Body of pancreas (tissue), 4 donors: ENCODE measurements around the gene HNRNPA1L2. TPM values are rescaled to one million over a fixed set of nuclear protein-coding genes. Genes with fewer than 3 reads are reported as not detected.
"Not testable (repeated sequence)": the region's sequence is repeated elsewhere in the genome, so short reads cannot be mapped to it uniquely, and the experiment has no call there.

Experiments used
- ATAC-seq: fragments of 150-250 bp; one replicate; pipeline ENCODE4 v1.9.1; 2016
- DNase-seq, 4 donors: peaks; one replicate each; pipeline ENCODE4 v3.0.0-alpha.2; 2019
- H3K27ac ChIP-seq, 4 donors: fragments of 200-600 bp; sonication (generic); 1 replicate in 3 of 4; 2 replicates in 1 of 4; pipeline versions ENCODE4 v1.5.1 to v1.6.1; 2016 to 2019; ENCODE audit warnings: mild to moderate bottlenecking in 1 of 4, mixed read lengths in 1 of 4, moderate library complexity in 1 of 4
- H3K27me3 ChIP-seq, 2 donors: fragments of 200-600 bp; sonication (generic); one replicate each; pipeline ENCODE4 v1.6.0; 2016; ENCODE audit warnings: mild to moderate bottlenecking in 1 of 2
- H3K36me3 ChIP-seq, 2 donors: fragments of 200-600 bp; sonication (generic); replicated peaks in 1 of 2; 2 replicates each; pipeline ENCODE4 v1.5.1; 2016; ENCODE audit warnings: low read depth in 2 of 2; ENCODE audit not compliant: insufficient read depth in 1 of 2
- H3K4me1 ChIP-seq: fragments of 200-600 bp; sonication (generic); one replicate; pipeline ENCODE4 v1.6.0; 2016
- H3K4me3 ChIP-seq, 2 donors: fragments of 200-600 bp; sonication (generic); 1 replicate in 1 of 2; 2 replicates in 1 of 2; pipeline ENCODE4 v1.5.1; 2016 to 2019
- H3K9me3 ChIP-seq, 3 donors: fragments of 200-600 bp; sonication (generic); 1 replicate in 2 of 3; 2 replicates in 1 of 3; pipeline ENCODE4 v1.5.1; 2016
- POLR2A ChIP-seq, 3 donors: fragments of 450-650 bp; IDR thresholded peaks; one replicate each; pipeline ENCODE4 v1.6.1; 2016; ENCODE audit warnings: antibody characterized with exemption in 3 of 3, mild to moderate bottlenecking in 2 of 3
- WGBS, 2 donors: methylation state at CpG; one replicate each; pipeline ENCODE4 v1.1.5; 2017; 5-methylcytosine and 5-hydroxymethylcytosine counted together
- intact Hi-C: fragments of 100-400 bp; cut with DNase I; formaldehyde crosslinking; loops from one replicate; pipeline ENCODE4 v1.15.1; 2023
- total RNA-seq, 2 donors: library from RNA; depleted of rRNA; stranded (reverse); fragments of >200 nt; gene quantifications; one replicate each; pipeline ENCODE4 v1.1.0, GENCODE V29; 2016
- TF ChIP-seq, protein P1 (sequence below), 7 experiments: fragments of 450-650 bp in 4 of 7; fragments of 200-600 bp in 3 of 7; sonication (generic) in 3 of 7; IDR thresholded peaks; one replicate each; pipeline ENCODE4 v1.5.1; 2016 to 2019; ENCODE audit warnings: antibody characterized with exemption in 7 of 7

Gene HNRNPA1L2
- total RNA-seq, 2 donors from 2014 or later: 3.9 TPM; not detected in 1

DNA sequence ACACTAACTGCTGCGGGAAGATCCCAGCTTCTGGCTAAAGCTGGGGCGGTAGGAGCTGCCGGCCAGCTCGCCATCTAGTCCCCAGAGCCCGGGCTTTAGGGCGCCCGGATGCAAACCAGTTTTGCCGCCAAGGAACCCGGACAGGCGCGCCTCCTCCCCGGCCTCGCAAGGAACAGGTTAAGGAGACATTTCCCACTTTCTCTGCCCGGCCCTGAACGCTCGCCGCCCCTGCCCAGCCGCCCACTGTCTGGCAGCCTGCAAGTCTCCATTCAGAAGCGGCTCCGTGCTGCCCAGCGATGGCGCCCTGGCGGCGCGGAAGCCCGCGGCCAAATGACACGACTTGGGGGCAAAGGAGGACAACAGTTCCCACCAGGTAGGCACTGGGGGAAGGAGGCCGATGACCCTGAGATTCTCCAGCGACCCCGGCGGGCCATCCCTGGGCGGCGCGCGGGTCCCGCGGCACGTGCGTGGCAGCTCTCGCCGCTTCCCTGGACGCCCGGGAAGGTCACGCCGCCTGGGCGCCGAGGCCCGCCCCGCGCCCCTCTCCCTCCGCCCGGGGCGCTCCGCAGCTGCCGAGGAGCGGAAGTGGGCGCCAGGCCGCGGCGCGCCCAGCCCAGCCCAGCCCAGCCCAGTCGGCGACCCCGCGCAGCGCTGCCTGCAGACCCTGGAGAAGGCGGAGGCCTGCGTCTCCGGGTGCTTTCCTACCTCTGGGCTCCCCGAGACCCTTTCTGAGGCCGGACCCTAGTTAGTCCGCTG lies 42.2 kb upstream of the HNRNPA1L2 start:
- Histone ChIP-seq H3K27ac (peak overlapping the region; percentile 2 to 72 (median 47)), H3K4me1 (peaks cover 12% of the 10 kb centered on the region)
- peak; percentile 13 to 36 (median 30) for DNase-seq

DNA sequence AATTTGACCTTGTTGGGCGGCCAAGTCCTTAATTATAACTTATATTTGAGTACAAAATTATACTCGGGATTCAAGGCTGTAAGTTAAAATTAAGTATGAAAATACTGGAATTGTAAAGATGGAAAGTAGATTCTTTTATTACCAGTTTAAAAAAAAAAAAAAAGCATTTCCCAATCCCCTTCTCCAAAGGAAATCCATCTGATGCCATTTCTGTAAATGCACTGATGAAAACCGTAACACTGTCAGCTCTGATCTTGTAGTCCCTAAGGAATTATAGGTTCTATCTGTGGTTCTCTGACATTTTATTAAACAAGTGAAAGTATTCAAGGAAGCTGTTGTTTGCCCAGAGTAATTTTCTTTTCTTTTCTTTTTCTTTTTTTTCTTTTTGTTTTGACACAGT lies 41.6 kb upstream of the HNRNPA1L2 start:
- intact Hi-C loops: no loop called here
- no peak for DNase-seq
- peaks cover 12% of the 10 kb centered on the region for H3K4me1 ChIP-seq
- TF ChIP-seq POLR2A (IDR thresholded peaks at IDR 0.05): no peak
- no peak for ATAC-seq
- H3K36me3 ChIP-seq: no peaks in the 10 kb centered on the region
- H3K27me3 ChIP-seq: no peaks in the 10 kb centered on the region
- H3K27ac ChIP-seq: peak overlapping the region in 3 of 4 donors; percentile 34 to 72 (median 60)
- no peaks in the 10 kb centered on the region for H3K9me3 ChIP-seq
- 44 to 46% methylated on average over 3 of the region's 3 CpGs for WGBS, 2 donors
- H3K4me3 ChIP-seq: peak overlapping the region in 1 of 2 donors; percentile 72

More for the DNA sequence above, 42.2 kb upstream of the HNRNPA1L2 start:
- Histone ChIP-seq H3K4me3 (peak overlapping the region in 1 of 2 donors; percentile 72), H3K27me3 (no peaks in the 10 kb centered on the region), H3K9me3 (no peaks in the 10 kb centered on the region), H3K36me3 (no peaks in the 10 kb centered on the region)
- TF ChIP-seq, protein P1, sequence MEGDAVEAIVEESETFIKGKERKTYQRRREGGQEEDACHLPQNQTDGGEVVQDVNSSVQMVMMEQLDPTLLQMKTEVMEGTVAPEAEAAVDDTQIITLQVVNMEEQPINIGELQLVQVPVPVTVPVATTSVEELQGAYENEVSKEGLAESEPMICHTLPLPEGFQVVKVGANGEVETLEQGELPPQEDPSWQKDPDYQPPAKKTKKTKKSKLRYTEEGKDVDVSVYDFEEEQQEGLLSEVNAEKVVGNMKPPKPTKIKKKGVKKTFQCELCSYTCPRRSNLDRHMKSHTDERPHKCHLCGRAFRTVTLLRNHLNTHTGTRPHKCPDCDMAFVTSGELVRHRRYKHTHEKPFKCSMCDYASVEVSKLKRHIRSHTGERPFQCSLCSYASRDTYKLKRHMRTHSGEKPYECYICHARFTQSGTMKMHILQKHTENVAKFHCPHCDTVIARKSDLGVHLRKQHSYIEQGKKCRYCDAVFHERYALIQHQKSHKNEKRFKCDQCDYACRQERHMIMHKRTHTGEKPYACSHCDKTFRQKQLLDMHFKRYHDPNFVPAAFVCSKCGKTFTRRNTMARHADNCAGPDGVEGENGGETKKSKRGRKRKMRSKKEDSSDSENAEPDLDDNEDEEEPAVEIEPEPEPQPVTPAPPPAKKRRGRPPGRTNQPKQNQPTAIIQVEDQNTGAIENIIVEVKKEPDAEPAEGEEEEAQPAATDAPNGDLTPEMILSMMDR (IDR thresholded peaks at IDR 0.05): no peak
- TF ChIP-seq POLR2A (IDR thresholded peaks at IDR 0.05): peak in 1 of 3 donors; percentile 29
- peak; percentile 86 for ATAC-seq
- 1 to 4% methylated on average over 12 to 59 of the region's 73 CpGs for WGBS, 2 donors
- intact Hi-C loops: no loop called here

DNA sequence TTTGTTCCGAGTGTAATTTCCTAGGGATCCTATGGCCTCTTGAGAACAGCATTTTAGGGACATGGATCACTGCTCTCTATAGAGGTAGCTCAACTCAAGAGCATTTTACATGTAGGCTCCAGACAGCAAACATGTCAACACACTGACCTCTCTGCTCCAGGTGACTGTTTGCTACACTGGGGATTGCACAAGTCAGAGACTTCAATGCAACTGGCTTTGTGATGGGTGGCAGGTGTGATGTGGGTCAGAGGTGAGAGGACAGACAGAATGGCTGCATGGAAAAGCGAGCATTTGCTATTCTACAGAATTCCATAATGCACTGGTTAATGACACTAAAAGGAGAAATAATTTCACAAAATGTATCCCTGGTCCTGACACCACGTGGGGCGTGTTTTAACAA lies 38.9 kb upstream of the HNRNPA1L2 start:
- H3K4me1 ChIP-seq: peaks cover 12% of the 10 kb centered on the region
- H3K27me3 ChIP-seq, H3K4me3 ChIP-seq, H3K9me3 ChIP-seq, intact Hi-C loops, DNase-seq, ATAC-seq, H3K36me3 ChIP-seq, H3K27ac ChIP-seq: not testable (repeated sequence)
- 69 to 75% methylated on average over 2 to 4 of the region's 4 CpGs for WGBS, 2 donors

DNA sequence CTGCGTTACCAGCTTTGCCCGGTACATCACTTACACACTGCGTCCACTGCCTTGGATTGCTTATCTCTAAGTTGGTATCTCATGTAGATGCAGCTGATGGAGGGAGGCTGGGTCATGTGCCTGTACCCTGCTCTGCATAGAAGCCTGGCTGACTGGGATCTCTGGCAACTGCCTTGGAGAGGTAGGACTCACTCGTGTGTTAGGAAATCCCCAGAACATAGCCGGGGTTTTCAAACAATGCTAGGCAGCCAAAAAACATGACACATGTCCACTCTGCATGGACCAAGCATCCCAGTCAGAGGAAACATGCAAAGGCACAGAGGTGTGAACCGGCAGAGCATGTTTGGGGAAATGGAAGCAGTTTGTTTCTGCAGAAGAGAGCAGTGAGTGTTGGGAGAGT lies 36.1 kb upstream of the HNRNPA1L2 start:
- H3K27ac ChIP-seq, H3K9me3 ChIP-seq, H3K27me3 ChIP-seq, intact Hi-C loops, H3K4me1 ChIP-seq, ATAC-seq, H3K36me3 ChIP-seq, DNase-seq, H3K4me3 ChIP-seq: not testable (repeated sequence)
- WGBS, 2 donors: 75 to 79% methylated on average over 6 of the region's 6 CpGs

DNA sequence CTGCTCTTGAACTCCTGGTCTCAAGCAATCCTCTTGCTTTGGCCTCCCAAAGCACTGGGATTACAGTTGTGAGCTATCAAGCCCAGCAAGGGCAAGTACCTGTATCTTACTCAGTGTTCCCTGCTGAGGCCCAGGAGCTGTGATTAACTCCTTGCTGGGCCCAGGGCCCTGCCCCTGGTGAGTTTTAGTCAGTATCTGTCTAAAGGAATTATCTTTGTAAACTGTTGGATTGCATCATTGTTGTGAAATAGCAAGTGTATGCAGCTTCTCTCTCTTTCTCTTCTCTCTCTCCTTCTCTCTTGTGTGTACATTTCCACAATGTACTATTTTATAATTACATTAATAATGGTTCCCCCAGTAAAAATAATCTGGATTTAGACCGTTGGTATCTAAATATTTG lies 35.4 kb upstream of the HNRNPA1L2 start:
- ATAC-seq, intact Hi-C loops: not testable (repeated sequence)

DNA sequence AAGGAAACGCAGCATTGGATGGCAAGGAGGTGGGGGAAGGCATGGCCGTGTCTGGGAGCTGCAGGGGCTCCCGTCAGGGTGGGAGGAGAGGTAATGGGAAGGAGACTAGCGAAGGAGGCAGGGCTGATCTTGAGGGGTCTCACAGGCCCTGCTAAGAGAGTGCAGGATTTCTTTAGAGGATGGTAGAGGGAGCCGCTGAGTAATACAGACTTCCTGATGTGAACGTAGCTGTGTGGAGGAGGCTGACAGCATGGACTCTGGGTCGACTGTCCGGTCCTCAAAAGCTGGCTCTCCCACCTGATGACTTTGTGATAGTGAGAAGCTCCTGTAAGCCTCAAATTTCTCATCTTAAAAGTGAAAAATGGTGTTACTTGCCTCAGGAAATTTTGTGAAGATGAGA lies 34.0 kb upstream of the HNRNPA1L2 start:
- 49 to 64% methylated on average over 8 of the region's 8 CpGs for WGBS, 2 donors
- DNase-seq, H3K36me3 ChIP-seq, H3K27me3 ChIP-seq, intact Hi-C loops, H3K27ac ChIP-seq, H3K9me3 ChIP-seq, H3K4me3 ChIP-seq, ATAC-seq, H3K4me1 ChIP-seq: not testable (repeated sequence)

More for the DNA sequence above, 35.4 kb upstream of the HNRNPA1L2 start:
- H3K27me3 ChIP-seq, H3K27ac ChIP-seq, H3K9me3 ChIP-seq, H3K4me3 ChIP-seq, DNase-seq, H3K4me1 ChIP-seq, H3K36me3 ChIP-seq: not testable (repeated sequence)
- WGBS, 2 donors: 24 to 41% methylated on average over 1 of the region's 1 CpG

DNA sequence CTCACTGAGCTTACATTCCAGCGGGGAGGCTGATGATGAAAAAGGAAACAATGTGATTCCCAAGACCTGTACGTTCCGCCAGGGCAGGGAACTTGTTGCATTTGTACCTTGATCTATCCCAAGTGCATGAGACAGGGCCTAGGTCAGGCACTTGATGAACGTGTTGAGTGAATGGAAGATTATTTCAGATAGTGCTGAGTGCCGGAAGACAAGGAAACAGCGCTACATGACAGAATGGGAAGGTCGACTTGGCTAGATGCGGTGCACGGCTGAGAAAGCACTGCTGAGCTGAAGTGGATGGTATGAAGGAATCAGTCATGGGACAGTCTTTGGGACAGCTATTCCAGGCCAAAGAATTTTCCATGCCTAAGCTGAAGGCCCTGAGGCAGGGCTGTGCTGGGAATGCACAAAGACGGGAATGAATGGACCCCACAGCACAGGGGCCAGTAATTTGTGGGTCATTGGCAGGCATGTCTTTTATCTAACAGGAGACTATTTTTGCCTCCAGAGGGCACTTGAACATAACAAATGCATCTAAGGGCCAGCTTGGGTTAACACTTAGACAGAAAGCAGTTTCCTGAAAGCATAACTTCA lies 33.1 kb upstream of the HNRNPA1L2 start:
- peak in 1 of 4 donors; percentile 29 for DNase-seq

DNA sequence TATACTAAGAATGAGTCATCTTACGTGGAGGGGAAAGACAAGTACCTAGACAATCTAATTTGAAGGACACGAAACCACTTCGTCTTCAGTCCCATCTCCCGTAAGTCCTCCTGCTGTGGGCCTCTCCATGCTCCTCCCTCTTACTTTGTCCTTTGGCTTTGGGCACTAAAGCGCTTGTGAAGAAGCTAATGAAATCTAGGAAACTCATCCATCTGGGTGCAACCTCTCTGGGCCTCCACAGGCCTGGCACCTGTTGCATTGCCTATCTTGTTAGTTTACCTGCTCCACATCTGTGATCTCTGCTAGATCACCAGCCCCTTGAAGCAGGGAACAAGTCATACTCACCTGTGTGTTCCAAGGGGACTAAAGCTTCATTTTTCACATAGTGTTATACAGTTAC lies 32.1 kb upstream of the HNRNPA1L2 start:
- intact Hi-C loops, ATAC-seq, H3K9me3 ChIP-seq, H3K4me3 ChIP-seq, H3K27ac ChIP-seq, DNase-seq, H3K27me3 ChIP-seq, H3K36me3 ChIP-seq, H3K4me1 ChIP-seq: not testable (repeated sequence)
- WGBS, 2 donors: 88 to 92% methylated on average over 5 of the region's 5 CpGs

More for the DNA sequence above, 33.1 kb upstream of the HNRNPA1L2 start:
- intact Hi-C loops, H3K36me3 ChIP-seq, H3K4me1 ChIP-seq, H3K9me3 ChIP-seq, H3K27me3 ChIP-seq, H3K4me3 ChIP-seq: not testable (repeated sequence)
- ATAC-seq: peak; percentile 56
- 43 to 55% methylated on average over 10 of the region's 10 CpGs for WGBS, 2 donors
- TF ChIP-seq, protein P1 (IDR thresholded peaks at IDR 0.05): peak in 6 of 7 experiments; percentile 18 to 59 (median 40)
- H3K27ac ChIP-seq: peak overlapping the region in 1 of 4 donors; percentile 18
